ENCODE data around the gene TMEM61. TPM values are rescaled to one million over a fixed set of nuclear protein-coding genes. Genes with fewer than 3 reads are reported as not detected.

The TMEM61 gene
- total and polyA plus RNA-seq, 2 of the 8 experiments (the other 6 are each of a cell fraction or from before 2014, with no cell fraction given), result 0.54 to 1.4 TPM

- Histone ChIP-seq H3K14ac (ENCODE audit: insufficient read length) (no peak overlapping the region), H3K79me2 (ENCODE audit: control insufficient read depth in 1 of 2, insufficient read depth in 2 of 2, low read length in 2 of 2) (no peaks in the 10 kb centered on the region), H2AFZ (ENCODE audit: low read length) (no peak overlapping the region), H2BK5ac (ENCODE audit: low read depth, low read length) (0 out of 2 replicates have a peak overlapping the region, but pooled peaks have one; percentile 32), H3K4me2 (ENCODE audit: insufficient read depth in 1 of 2, low read depth in 2 of 2, low read length in 2 of 2) (no peak overlapping the region), H4K5ac (ENCODE audit: insufficient read length, low read depth, low read length) (no peak overlapping the region), H4K91ac (replicated peaks; ENCODE audit: insufficient read length, low read length) (no peak overlapping the region), H3K56ac (replicated peaks; ENCODE audit: insufficient read length, low read depth, low read length) (no peak overlapping the region), H3K36me3 (ENCODE audit: control insufficient read depth in 2 of 4, insufficient read depth in 4 of 4, low read length in 3 of 4) (no peaks in the 10 kb centered on the region), H3K23ac (ENCODE audit: insufficient read length) (no peak overlapping the region), H3K9ac (replicated peaks in 1 of 4; ENCODE audit: extremely low read depth in 1 of 4, low read depth in 3 of 4, low read length in 3 of 4) (no peak overlapping the region), H4K8ac (ENCODE audit: extremely low read depth, insufficient read depth, low read length) (no peak overlapping the region), H2BK20ac (ENCODE audit: low read length) (peak overlapping the region; percentile 68; the same call in 1 of the 2 replicates), H3K79me1 (ENCODE audit: low read depth, low read length) (no peaks in the 10 kb centered on the region), H3K23me2 (ENCODE audit: low read depth, low read length) (no peaks in the 10 kb centered on the region), H3K18ac (ENCODE audit: extremely low read depth, low read length) (no peak overlapping the region; the same call in 1 of the 2 replicates), H2BK15ac (ENCODE audit: low read length) (no peak overlapping the region; the same call in 1 of the 2 replicates), H2AK5ac (ENCODE audit: low read depth, low read length) (0 out of 2 replicates have a peak overlapping the region, but pooled peaks have one; percentile 65), H3K27me3 (replicated peaks in 1 of 4; ENCODE audit: control insufficient read depth in 3 of 4, extremely low read depth in 1 of 4, insufficient read depth in 3 of 4, low read length in 3 of 4) (no peaks in the 10 kb centered on the region), H4K20me1 (replicated peaks in 1 of 2; ENCODE audit: control insufficient read depth in 1 of 2, insufficient read depth in 2 of 2, low read length in 2 of 2) (no peaks in the 10 kb centered on the region), H3K9me3 (ENCODE audit: insufficient read depth in 2 of 2, low read depth in 1 of 2, low read length in 1 of 2) (no peaks in the 10 kb centered on the region), H3K27ac (ENCODE audit: low read depth, low read length) (no peak overlapping the region), H2BK120ac (replicated peaks; ENCODE audit: low read depth, low read length) (no peak overlapping the region), H2BK12ac (ENCODE audit: low read depth, low read length) (peak overlapping the region; percentile 39; the same call in 1 of the 2 replicates), H3K4ac (replicated peaks; ENCODE audit: insufficient read length, low read depth, low read length) (no peak overlapping the region), H3K4me1 (replicated peaks in 1 of 4; ENCODE audit: control insufficient read depth in 3 of 4, insufficient read depth in 4 of 4, low read length in 3 of 4) (peaks cover 0 to 14% (median 11%) of the 10 kb centered on the region in 4 experiments; a peak in 5 of 7 replicates), H3K4me3 (ENCODE audit: extremely low read depth in 1 of 4, insufficient read depth in 2 of 4, low read depth in 3 of 4, low read length in 4 of 4) (no peak overlapping the region)
- TF ChIP-seq PHF8 (conservative IDR thresholded peaks at IDR 0.05; ENCODE audit: low read depth, low read length), result no peak
- TF ChIP-seq TAF1 (IDR thresholded peaks at IDR 0.05; ENCODE audit: low read depth, low read length), result no peak
- no peak for TF ChIP-seq CTBP2 (IDR thresholded peaks at IDR 0.05; ENCODE audit: borderline replicate concordance, insufficient read depth, insufficient read length, low read length)
- TF ChIP-seq, protein P1, sequence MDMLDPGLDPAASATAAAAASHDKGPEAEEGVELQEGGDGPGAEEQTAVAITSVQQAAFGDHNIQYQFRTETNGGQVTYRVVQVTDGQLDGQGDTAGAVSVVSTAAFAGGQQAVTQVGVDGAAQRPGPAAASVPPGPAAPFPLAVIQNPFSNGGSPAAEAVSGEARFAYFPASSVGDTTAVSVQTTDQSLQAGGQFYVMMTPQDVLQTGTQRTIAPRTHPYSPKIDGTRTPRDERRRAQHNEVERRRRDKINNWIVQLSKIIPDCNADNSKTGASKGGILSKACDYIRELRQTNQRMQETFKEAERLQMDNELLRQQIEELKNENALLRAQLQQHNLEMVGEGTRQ (IDR thresholded peaks at IDR 0.05; ENCODE audit: low read length), result no peak
- TF ChIP-seq POLR2AphosphoS5 (IDR thresholded peaks at IDR 0.05; ENCODE audit: low read depth, low read length), result no peak
- TF ChIP-seq HDAC2 (IDR thresholded peaks at IDR 0.05; ENCODE audit: borderline replicate concordance in 1 of 2, low read depth in 2 of 2, low read length in 2 of 2), result no peak
- no peak for TF ChIP-seq TBP (IDR thresholded peaks at IDR 0.05; ENCODE audit: low read depth, low read length)
- TF ChIP-seq FOSL1 (IDR thresholded peaks at IDR 0.05; ENCODE audit: insufficient read depth, low read depth, low read length), result no peak
- CTCF ChIA-PET (ENCODE audit: partially characterized antibody), result interaction anchor here (1.0 to 9.0 kb wide), 8 partner anchors 7 to 56 kb away, joined by 3 to 49 read pairs (median 11); no protein-coding TSS in a partner anchor
- POLR2A ChIA-PET (ENCODE audit: partially characterized antibody), result no interaction called here
- 84% methylated on average over 7 of the region's 7 CpGs; no CpG with 5 or more reads in 1 of the 2 experiments for WGBS, 2 experiments (ENCODE audit: extremely low coverage in 1 of 2, insufficient coverage in 1 of 2, insufficient read length in 1 of 2, insufficient replicate concordance in 2 of 2, low coverage in 1 of 2, low lambda C conversion rate in 2 of 2, missing lambda C conversion rate in 1 of 2)
- DNase-seq (ENCODE audit: low read depth in 1 of 2, low spot score in 2 of 2) (no peak), FAIRE-seq (no peak)
Observed at GRCh38 chr1:54965624-54966340, 14.6 kb upstream of the TMEM61 start.

Data from H1 (cell line).